GM18907 (cell line): ENCODE measurements around the gene ECM1.

ENCODE experiments used
- ATAC-seq: cut with Tn5 transposase; IDR thresholded peaks from one replicate; pipeline ENCODE4 v1.9.1; 2021; ENCODE audit warnings: mild to moderate bottlenecking, moderate library complexity; ENCODE audit not compliant: unreplicated experiment

The ECM1 gene

GRCh38 chr1:150543500-150544143, 35.7 kb downstream of the ECM1 start:
- no peak for ATAC-seq

GRCh38 chr1:150544204-150544603, 36.3 kb downstream of the ECM1 start:
- no peak for ATAC-seq

DNA sequence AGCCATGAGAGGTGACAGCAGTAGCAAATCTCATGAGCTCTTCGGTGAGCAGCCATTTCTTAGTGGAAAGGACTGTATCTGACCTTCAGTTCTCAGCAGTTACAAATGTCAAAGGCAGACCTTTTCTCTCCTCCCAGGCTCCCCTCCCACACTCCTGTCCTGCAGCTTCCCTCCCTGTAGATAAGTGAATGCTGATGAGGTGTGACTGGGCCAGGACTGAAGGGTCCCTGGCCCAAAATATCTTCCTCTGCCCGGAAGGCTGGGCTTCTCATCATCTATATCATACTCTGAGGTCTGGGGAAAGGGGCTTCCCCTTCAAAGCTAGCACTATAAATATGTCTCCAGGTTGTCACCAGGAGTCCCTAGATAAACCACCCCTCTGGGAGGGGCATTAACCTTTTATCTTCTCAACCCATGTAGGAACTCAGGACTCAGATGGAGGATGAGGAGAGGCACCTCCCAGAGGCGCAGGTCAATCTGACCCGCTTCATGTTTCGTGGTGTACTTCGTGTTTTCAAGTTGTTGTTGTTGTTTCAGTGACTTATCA, 37.6 kb downstream of the ECM1 start:
- no peak for ATAC-seq

DNA sequence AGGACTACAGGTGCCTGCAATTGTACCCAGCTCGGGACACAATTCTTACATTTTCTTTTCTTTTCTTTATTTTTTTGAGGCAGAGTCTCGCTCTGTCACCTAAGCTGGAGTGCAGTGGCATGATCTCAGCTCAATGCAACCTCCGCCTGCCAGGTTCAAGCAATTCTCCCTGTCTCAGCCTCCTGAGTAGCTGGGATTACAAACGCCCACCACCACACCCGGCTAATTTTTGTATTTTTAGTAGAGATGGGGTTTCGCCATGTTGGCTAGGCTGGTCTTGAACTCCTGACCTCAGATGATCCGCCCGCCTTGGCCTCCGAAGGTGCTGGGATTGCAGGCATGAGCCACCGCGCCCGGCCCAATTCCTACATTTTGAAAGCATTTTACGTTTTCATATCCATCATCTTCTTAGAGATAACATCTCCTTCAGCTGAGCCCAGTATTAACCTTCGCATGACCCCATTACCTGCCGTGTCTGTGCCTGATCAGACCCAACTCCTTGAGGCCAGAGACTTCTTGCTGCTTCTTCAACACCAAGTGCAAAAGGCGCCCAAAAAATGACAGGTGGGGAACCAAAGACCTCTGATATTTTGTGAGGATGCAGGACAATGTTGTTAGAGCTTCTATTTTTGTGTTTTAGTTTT, 38.5 kb downstream of the ECM1 start:
- ATAC-seq = no peak

GRCh38 chr1:150548324-150548631, 40.4 kb downstream of the ECM1 start:
- no peak for ATAC-seq

- peak; percentile 48 for ATAC-seq
Measured at GRCh38 chr1:150548632-150549495, 41.0 kb downstream of the ECM1 start, which contains the start of gene ADAMTSL4. ADAMTSL4 (plus strand) TSS chr1:150549408; CDS start chr1:150552289, 2,881 bp downstream.

DNA sequence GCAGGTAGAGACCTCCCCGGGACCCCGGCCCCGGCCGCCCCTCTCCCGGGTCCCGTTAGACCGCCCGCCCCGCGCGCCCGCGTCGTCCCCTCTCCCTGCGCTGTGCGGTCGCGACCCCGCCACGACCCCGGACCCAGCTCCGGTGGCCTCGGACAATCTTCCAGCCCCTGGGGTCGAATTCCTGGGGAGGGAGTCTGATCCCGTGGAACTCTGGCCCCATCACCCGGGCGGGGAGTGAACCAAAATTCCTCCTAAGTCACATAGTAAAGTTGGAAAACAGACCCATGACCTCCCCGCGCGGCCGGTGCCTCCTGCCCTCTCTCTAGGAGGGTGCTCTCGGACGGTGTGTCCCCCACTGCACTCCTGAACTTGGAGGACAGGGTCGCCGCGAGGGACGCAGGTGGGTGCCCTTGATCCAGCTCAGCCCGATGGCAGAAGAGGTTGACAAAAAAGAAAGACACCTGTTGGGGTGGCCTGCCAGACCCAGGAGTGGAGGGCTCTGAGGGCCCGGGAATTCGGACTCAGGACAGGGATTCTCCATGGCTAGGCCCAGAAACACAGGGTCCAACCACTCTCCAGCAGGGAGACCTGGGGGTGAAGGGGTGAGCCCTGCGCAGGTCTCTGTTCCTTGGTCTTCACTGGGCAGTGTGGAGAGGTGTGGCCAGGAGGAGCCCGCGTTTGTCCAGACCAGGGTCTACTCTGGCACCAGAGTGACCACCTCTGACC, 41.8 kb downstream of the ECM1 start:
- ATAC-seq = peak; percentile 19

DNA sequence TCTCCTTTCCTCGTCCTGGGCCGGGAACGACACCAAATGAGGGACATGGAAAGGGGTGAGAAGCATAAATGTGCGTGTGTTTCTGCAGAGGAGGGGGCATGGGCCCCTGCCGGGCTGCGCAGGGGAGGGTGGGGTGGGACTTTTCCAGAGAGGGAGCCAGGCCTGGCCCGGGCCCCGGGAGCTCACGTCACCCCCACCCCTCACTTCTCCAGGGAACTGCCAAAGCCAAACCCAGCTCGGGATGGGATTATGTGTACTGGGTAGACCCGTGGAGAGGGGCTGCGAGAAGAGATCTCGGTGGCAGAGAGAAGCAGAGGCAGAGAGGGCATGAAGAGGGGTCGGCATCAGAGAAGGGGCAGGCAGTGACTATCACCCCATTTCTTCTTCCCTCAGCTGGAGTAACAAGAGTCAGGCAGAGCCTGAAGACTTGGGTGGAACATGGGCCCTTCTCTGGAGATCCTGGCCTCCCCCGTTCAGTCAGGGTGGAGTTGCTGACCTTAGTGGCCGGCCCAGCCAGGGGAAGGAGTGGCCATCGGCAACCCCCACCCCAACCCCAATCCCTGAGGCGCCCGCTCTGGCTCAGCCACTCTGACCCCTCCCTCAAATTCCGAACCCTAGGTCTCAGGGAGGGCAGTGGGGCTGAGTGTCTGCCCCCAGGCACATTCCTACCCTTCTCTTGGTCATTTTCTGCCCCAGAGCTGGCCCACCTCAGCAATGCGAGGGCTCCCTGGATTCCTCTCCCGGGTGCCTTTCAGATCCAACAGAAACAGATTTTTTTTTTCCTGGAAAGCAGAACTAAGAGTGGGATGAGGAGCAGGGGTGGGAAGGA, 42.5 kb downstream of the ECM1 start:
- no peak for ATAC-seq

GRCh38 chr1:150551051-150551783, 43.3 kb downstream of the ECM1 start:
- ATAC-seq = no peak

GRCh38 chr1:150551784-150552127, 43.8 kb downstream of the ECM1 start:
- ATAC-seq = no peak

DNA sequence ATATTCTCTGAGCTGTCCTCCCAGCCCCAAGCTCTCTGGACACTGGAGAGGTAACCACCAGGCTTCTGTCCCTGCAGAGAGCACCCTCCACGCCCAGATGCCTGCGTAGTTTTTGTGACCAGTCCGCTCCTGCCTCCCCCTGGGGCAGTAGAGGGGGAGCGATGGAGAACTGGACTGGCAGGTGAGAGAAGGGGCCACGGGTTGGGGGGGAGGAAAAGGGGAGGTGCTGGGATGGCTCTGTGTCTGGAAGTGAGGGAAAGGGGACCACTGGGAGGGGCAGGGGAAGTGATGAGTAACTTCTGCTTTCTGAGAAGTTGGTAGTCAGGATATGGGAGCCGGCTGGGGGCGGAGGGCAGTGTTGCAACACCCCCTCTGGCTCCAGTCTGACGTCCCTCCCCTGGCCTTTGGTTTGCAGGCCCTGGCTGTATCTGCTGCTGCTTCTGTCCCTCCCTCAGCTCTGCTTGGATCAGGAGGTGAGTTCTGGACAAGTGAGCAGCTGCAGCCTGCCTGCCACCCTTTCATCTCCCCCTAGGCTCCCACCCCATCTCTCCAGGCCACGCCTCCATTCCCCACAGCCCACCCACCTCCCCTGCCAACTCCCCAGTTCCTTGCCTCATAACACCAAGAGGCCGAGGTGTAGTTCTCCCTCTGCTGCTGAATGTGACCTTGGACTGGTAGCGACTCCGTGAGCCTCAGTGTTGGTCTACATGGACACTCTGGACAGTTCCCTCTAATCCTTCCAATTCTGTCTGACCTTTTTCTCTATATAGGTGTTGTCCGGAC, 44.4 kb downstream of the ECM1 start:
- ATAC-seq = no peak

DNA sequence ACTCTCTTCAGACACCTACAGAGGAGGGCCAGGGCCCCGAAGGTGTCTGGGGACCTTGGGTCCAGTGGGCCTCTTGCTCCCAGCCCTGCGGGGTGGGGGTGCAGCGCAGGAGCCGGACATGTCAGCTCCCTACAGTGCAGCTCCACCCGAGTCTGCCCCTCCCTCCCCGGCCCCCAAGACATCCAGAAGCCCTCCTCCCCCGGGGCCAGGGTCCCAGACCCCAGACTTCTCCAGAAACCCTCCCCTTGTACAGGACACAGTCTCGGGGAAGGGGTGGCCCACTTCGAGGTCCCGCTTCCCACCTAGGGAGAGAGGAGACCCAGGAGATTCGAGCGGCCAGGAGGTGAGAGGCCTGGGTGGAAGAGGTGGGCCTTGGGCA, 45.0 kb downstream of the ECM1 start:
- ATAC-seq = no peak

DNA sequence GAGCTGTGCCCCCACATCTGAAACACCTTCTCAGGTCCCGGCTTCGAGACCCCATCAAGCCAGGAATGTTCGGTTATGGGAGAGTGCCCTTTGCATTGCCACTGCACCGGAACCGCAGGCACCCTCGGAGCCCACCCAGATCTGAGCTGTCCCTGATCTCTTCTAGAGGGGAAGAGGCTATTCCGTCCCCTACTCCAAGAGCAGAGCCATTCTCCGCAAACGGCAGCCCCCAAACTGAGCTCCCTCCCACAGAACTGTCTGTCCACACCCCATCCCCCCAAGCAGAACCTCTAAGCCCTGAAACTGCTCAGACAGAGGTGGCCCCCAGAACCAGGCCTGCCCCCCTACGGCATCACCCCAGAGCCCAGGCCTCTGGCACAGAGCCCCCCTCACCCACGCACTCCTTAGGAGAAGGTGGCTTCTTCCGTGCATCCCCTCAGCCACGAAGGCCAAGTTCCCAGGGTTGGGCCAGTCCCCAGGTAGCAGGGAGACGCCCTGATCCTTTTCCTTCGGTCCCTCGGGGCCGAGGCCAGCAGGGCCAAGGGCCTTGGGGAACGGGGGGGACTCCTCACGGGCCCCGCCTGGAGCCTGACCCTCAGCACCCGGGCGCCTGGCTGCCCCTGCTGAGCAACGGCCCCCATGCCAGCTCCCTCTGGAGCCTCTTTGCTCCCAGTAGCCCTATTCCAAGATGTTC, 45.6 kb downstream of the ECM1 start:
- no peak for ATAC-seq

- ATAC-seq = no peak
Measured at GRCh38 chr1:150554086-150554452, 46.2 kb downstream of the ECM1 start.

DNA sequence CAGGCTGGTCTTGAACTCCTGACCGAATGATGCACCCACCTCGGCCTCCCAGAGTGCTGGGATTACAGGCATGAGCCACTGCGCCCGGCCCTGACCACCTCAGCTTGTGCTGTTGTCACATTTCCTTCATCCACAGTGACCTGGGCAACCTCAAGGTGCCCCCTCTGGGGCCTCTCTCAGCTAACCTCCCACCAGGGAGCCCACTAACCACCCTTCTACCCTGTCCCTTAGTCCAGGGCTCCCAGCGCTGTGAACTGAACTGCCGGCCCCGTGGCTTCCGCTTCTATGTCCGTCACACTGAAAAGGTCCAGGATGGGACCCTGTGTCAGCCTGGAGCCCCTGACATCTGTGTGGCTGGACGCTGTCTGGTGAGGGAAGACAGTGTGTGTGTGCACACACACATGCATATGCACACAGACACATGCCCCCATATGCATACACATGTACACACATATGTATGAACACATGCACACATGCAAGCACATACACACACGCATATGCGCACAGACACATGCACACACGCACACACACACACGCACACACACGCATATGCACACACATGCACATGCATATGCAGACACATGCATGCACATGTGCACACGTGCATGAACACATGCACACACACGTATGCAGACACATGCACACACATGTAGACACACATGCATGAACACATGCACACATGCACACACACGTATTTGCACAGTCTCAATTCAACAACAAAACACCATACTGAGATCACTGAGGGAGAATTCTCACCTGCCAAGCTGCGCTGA, 47.5 kb downstream of the ECM1 start:
- ATAC-seq = no peak

DNA sequence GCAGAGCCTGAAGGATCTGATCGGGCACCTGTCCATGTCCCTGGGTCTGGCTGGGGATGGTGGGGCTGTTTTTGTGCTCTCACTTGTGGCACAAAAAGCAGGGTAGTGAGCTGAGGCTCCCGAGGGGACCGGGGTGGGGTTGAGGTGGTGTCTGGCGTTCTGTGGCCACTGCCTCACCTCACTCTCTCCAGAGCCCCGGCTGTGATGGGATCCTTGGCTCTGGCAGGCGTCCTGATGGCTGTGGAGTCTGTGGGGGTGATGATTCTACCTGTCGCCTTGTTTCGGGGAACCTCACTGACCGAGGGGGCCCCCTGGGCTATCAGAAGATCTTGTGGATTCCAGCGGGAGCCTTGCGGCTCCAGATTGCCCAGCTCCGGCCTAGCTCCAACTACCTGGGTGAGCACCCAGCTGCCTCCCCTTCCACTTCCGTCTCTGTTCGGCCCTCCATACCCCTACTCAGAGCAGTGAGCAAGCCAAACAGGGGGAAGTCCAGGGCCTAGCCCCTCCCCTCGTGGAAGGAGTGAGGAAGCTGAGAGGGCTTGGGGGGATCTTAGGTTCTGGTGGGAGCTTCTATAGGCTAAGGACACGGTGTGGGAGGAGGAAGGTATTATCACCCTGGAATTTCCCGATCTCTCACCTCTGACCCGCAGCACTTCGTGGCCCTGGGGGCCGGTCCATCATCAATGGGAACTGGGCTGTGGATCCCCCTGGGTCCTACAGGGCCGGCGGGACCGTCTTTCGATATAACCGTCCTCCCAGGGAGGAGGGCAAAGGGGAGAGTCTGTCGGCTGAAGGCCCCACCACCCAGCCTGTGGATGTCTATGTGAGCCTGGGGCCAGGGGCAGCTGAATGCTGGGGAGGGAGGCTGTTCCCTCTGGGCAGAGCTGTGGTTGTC, 48.3 kb downstream of the ECM1 start:
- no peak for ATAC-seq
